GM23338 (cell line): ENCODE measurements around the gene DLG2. TPM values are rescaled to one million over a fixed set of nuclear protein-coding genes. Genes with fewer than 3 reads are reported as not detected.

Source experiments
- ATAC-seq: fragments of 200-7000 bp; cut with Tn5 transposase; 3 replicates; pipeline ENCODE4 v1.9.1; 2020
- DNase-seq: peaks from one replicate; pipeline ENCODE4 v3.0.0-alpha.2; 2015; ENCODE audit warnings: low spot score
- H2AFZ ChIP-seq: fragments of 200-600 bp; sonication (generic); 2 replicates; pipeline ENCODE4 v1.8.0; 2016; ENCODE audit warnings: antibody characterized with exemption, mild to moderate bottlenecking, moderate library complexity
- H3F3A ChIP-seq: fragments of 200-600 bp; sonication (generic); replicated peaks from 2 replicates; pipeline ENCODE4 v1.8.0; 2017; ENCODE audit warnings: antibody characterized with exemption, mixed run types, low read depth
- H3K27ac ChIP-seq: fragments of 200-600 bp; sonication (generic); 2 replicates; pipeline ENCODE4 v1.6.1; 2016; ENCODE audit warnings: low read depth
- H3K27me3 ChIP-seq: fragments of 200-600 bp; sonication (generic); 2 replicates; pipeline ENCODE4 v1.8.0; 2016; ENCODE audit warnings: mild to moderate bottlenecking, mixed run types, moderate library complexity; ENCODE audit not compliant: insufficient read depth
- H3K36me3 ChIP-seq: fragments of 200-600 bp; sonication (generic); 2 replicates; pipeline ENCODE4 v1.8.0; 2016; ENCODE audit warnings: mild to moderate bottlenecking; ENCODE audit not compliant: insufficient read depth
- H3K4me1 ChIP-seq: fragments of 200-600 bp; sonication (generic); 2 replicates; pipeline ENCODE4 v1.8.0; 2016; ENCODE audit warnings: mild to moderate bottlenecking, moderate library complexity; ENCODE audit not compliant: insufficient read depth
- H3K4me2 ChIP-seq: fragments of 200-600 bp; sonication (generic); 2 replicates; pipeline ENCODE4 v1.7.1; 2017; ENCODE audit warnings: mixed run types
- H3K4me3 ChIP-seq: fragments of 200-600 bp; sonication (generic); 2 replicates; pipeline ENCODE4 v1.6.1; 2016; ENCODE audit warnings: mixed run types
- H3K79me2 ChIP-seq: fragments of 200-600 bp; sonication (generic); replicated peaks from 2 replicates; pipeline ENCODE4 v1.8.0; 2017; ENCODE audit warnings: mild to moderate bottlenecking; ENCODE audit not compliant: insufficient read depth
- H3K9me2 ChIP-seq: fragments of 200-600 bp; sonication (generic); 2 replicates; pipeline ENCODE4 v1.8.0; 2017; ENCODE audit not compliant: insufficient read depth
- H4K20me1 ChIP-seq: fragments of 200-600 bp; sonication (generic); replicated peaks from 2 replicates; pipeline ENCODE4 v1.8.0; 2017; ENCODE audit warnings: mild to moderate bottlenecking; ENCODE audit not compliant: insufficient read depth
- H3K27ac Mint-ChIP-seq: 2 replicates; pipeline ENCODE4 v1.8.0; 2020; ENCODE audit warnings: inconsistent platforms, mild to moderate bottlenecking, moderate library complexity, mixed read lengths
- H3K27me3 Mint-ChIP-seq: 3 replicates; pipeline ENCODE4 v1.8.0; 2022; ENCODE audit warnings: low read depth, mild to moderate bottlenecking, moderate library complexity, mixed read lengths, inconsistent platforms; ENCODE audit not compliant: insufficient read depth, poor library complexity
- H3K36me3 Mint-ChIP-seq: 3 replicates; pipeline ENCODE4 v1.8.0; 2021; ENCODE audit warnings: low read depth, mild to moderate bottlenecking, inconsistent platforms, moderate library complexity, mixed read lengths
- H3K4me1 Mint-ChIP-seq: 3 replicates; pipeline ENCODE4 v1.8.0; 2020; ENCODE audit warnings: mild to moderate bottlenecking, inconsistent platforms, mixed read lengths
- H3K4me3 Mint-ChIP-seq: 3 replicates; pipeline ENCODE4 v1.8.0; 2021; ENCODE audit warnings: moderate library complexity, mild to moderate bottlenecking, inconsistent platforms, mixed read lengths
- H3K9me3 Mint-ChIP-seq: 3 replicates; pipeline ENCODE4 v1.8.0; 2020; ENCODE audit warnings: moderate library complexity, mild to moderate bottlenecking, inconsistent platforms, mixed read lengths
- EZH2 ChIP-seq: fragments of 200-600 bp; sonication (generic); IDR thresholded peaks from one replicate; pipeline ENCODE4 v1.8.0; 2017; ENCODE audit warnings: antibody characterized with exemption, mild to moderate bottlenecking, low read depth; ENCODE audit not compliant: unreplicated experiment
- EZH2phosphoT487 ChIP-seq: fragments of 200-600 bp; sonication (generic); IDR thresholded peaks from one replicate; pipeline ENCODE4 v1.8.1; 2018; ENCODE audit warnings: antibody characterized with exemption; ENCODE audit not compliant: unreplicated experiment
- POLR2AphosphoS5 ChIP-seq: IDR thresholded peaks from 2 replicates; pipeline ENCODE4 v1.6.1; 2016; ENCODE audit warnings: antibody characterized with exemption, low read depth
- polyA plus RNA-seq: library from polyadenylated mRNA; unstranded; fragments of >200 nt; fragmentation: Nextera tagmentation; extraction: Ambion mirVana; gene quantifications from 2 replicates; pipeline ENCODE4 v1.2.1, GENCODE V29; 2016
- total RNA-seq: library from RNA; depleted of rRNA; stranded (reverse); fragments of >200 nt; shearing (Covaris generic); gene quantifications from 2 replicates; pipeline ENCODE4 v1.2.3, GENCODE V29; 2014
- TF ChIP-seq, protein P1 (sequence below), 2 experiments: fragments of 200-600 bp in 1 of 2; sonication (generic) in 1 of 2; conservative IDR thresholded peaks; 2 replicates each; pipeline versions ENCODE4 v1.5.1 to v1.6.1; 2016 to 2017; ENCODE audit warnings: antibody characterized with exemption in 2 of 2, low read depth in 2 of 2, mild to moderate bottlenecking in 2 of 2, moderate library complexity in 1 of 2
- TF ChIP-seq, protein P2 (sequence below): IDR thresholded peaks from 2 replicates; pipeline ENCODE4 v1.6.1; 2016; ENCODE audit warnings: antibody characterized with exemption
- TF ChIP-seq, protein P3 (sequence below): fragments of 250-450 bp; sonication (Bioruptor Pico); IDR thresholded peaks from 2 replicates; pipeline ENCODE4 v1.5.0; 2020; ENCODE audit warnings: mild to moderate bottlenecking, moderate library complexity

Gene DLG2
- total and polyA plus RNA-seq, 2 experiments from 2014 or later: 19.8 to 21.5 TPM

DNA sequence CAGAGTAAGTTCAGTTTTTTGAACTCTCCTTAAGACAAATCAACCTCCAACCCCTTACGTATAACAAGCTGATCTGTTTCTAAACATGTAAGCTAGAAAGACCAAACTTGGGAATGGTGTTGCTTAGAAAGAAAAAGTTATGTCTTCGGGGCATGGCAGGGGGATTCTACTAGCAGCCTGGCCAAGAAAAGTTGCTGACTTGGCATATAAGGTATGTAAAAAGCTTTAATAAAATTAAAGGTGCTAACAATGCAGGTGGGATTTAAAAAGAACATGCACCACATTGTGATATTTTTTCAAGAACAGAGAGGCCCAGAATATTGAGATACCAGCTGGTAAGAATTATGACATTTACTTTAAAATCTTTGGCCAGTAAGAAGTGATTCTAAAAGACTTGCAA lies 1929.6 kb downstream of the DLG2 start (continued):
- TF ChIP-seq, protein P1, sequence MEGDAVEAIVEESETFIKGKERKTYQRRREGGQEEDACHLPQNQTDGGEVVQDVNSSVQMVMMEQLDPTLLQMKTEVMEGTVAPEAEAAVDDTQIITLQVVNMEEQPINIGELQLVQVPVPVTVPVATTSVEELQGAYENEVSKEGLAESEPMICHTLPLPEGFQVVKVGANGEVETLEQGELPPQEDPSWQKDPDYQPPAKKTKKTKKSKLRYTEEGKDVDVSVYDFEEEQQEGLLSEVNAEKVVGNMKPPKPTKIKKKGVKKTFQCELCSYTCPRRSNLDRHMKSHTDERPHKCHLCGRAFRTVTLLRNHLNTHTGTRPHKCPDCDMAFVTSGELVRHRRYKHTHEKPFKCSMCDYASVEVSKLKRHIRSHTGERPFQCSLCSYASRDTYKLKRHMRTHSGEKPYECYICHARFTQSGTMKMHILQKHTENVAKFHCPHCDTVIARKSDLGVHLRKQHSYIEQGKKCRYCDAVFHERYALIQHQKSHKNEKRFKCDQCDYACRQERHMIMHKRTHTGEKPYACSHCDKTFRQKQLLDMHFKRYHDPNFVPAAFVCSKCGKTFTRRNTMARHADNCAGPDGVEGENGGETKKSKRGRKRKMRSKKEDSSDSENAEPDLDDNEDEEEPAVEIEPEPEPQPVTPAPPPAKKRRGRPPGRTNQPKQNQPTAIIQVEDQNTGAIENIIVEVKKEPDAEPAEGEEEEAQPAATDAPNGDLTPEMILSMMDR (conservative IDR thresholded peaks at IDR 0.05; ENCODE audit: low read depth in 2 of 2): no peak

DNA sequence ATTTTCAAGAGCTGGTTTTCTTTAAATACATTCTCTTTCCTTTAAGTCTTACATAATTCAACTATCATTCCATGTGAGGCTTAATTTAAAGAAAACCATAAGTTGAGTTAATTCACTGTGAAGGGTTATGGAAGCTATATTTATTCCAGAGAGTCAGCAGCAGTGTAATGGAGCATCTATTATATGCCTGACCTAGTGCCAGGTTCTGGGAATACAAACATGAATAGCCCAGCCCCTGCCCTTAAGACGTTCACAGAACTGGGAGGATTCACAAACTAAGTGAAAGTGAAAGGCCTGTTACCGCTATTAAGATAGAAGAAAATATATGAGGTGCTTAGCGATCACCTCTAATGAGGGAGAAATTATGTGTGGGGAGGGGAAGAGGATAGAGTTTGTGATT lies 1932.1 kb downstream of the DLG2 start:
- Mint-ChIP-seq H3K4me3 (no peak overlapping the region), H3K4me1 (peaks cover 19% of the 10 kb centered on the region), H3K27me3 (peaks cover 2% of the 10 kb centered on the region), H3K9me3 (no peaks in the 10 kb centered on the region), H3K27ac (no peak overlapping the region), H3K36me3 (no peaks in the 10 kb centered on the region)
- Histone ChIP-seq H3F3A (no peaks in the 10 kb centered on the region), H2AFZ (no peak overlapping the region), H3K4me3 (no peak overlapping the region), H3K4me2 (no peak overlapping the region), H3K79me2 (no peaks in the 10 kb centered on the region), H3K27ac (no peak overlapping the region), H3K27me3 (no peaks in the 10 kb centered on the region), H4K20me1 (no peaks in the 10 kb centered on the region), H3K9me2 (no peaks in the 10 kb centered on the region), H3K4me1 (peaks cover 22% of the 10 kb centered on the region), H3K36me3 (no peaks in the 10 kb centered on the region)
- TF ChIP-seq, protein P2, sequence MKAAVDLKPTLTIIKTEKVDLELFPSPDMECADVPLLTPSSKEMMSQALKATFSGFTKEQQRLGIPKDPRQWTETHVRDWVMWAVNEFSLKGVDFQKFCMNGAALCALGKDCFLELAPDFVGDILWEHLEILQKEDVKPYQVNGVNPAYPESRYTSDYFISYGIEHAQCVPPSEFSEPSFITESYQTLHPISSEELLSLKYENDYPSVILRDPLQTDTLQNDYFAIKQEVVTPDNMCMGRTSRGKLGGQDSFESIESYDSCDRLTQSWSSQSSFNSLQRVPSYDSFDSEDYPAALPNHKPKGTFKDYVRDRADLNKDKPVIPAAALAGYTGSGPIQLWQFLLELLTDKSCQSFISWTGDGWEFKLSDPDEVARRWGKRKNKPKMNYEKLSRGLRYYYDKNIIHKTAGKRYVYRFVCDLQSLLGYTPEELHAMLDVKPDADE: no peak
- TF ChIP-seq EZH2: no peak
- TF ChIP-seq, protein P3, sequence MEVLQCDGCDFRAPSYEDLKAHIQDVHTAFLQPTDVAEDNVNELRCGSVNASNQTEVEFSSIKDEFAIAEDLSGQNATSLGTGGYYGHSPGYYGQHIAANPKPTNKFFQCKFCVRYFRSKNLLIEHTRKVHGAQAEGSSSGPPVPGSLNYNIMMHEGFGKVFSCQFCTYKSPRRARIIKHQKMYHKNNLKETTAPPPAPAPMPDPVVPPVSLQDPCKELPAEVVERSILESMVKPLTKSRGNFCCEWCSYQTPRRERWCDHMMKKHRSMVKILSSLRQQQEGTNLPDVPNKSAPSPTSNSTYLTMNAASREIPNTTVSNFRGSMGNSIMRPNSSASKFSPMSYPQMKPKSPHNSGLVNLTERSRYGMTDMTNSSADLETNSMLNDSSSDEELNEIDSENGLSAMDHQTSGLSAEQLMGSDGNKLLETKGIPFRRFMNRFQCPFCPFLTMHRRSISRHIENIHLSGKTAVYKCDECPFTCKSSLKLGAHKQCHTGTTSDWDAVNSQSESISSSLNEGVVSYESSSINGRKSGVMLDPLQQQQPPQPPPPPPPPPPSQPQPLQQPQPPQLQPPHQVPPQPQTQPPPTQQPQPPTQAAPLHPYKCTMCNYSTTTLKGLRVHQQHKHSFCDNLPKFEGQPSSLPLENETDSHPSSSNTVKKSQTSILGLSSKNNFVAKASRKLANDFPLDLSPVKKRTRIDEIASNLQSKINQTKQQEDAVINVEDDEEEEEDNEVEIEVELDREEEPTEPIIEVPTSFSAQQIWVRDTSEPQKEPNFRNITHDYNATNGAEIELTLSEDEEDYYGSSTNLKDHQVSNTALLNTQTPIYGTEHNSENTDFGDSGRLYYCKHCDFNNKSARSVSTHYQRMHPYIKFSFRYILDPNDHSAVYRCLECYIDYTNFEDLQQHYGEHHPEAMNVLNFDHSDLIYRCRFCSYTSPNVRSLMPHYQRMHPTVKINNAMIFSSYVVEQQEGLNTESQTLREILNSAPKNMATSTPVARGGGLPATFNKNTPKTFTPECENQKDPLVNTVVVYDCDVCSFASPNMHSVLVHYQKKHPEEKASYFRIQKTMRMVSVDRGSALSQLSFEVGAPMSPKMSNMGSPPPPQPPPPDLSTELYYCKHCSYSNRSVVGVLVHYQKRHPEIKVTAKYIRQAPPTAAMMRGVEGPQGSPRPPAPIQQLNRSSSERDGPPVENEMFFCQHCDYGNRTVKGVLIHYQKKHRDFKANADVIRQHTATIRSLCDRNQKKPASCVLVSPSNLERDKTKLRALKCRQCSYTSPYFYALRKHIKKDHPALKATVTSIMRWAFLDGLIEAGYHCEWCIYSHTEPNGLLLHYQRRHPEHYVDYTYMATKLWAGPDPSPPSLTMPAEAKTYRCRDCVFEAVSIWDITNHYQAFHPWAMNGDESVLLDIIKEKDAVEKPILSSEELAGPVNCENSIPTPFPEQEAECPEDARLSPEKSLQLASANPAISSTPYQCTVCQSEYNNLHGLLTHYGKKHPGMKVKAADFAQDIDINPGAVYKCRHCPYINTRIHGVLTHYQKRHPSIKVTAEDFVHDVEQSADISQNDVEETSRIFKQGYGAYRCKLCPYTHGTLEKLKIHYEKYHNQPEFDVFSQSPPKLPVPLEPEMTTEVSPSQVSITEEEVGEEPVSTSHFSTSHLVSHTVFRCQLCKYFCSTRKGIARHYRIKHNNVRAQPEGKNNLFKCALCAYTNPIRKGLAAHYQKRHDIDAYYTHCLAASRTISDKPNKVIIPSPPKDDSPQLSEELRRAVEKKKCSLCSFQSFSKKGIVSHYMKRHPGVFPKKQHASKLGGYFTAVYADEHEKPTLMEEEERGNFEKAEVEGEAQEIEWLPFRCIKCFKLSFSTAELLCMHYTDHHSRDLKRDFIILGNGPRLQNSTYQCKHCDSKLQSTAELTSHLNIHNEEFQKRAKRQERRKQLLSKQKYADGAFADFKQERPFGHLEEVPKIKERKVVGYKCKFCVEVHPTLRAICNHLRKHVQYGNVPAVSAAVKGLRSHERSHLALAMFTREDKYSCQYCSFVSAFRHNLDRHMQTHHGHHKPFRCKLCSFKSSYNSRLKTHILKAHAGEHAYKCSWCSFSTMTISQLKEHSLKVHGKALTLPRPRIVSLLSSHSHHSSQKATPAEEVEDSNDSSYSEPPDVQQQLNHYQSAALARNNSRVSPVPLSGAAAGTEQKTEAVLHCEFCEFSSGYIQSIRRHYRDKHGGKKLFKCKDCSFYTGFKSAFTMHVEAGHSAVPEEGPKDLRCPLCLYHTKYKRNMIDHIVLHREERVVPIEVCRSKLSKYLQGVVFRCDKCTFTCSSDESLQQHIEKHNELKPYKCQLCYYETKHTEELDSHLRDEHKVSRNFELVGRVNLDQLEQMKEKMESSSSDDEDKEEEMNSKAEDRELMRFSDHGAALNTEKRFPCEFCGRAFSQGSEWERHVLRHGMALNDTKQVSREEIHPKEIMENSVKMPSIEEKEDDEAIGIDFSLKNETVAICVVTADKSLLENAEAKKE: no peak
- TF ChIP-seq POLR2AphosphoS5: no peak
- TF ChIP-seq, protein P1 (conservative IDR thresholded peaks at IDR 0.05; ENCODE audit: low read depth in 2 of 2): no peak
- TF ChIP-seq EZH2phosphoT487: no peak
- DNase-seq (no peak), ATAC-seq (no peak)
